ENCODE results near the gene APOF. TPM values are rescaled to one million over a fixed set of nuclear protein-coding genes. Genes with fewer than 3 reads are reported as not detected.

Gene APOF
- total RNA-seq, 1 experiment from 2014 or later = not detected

GRCh38 chr12:56332512-56333196 lies 30.0 kb downstream of the APOF start:
- Histone ChIP-seq H3K79me1 (ENCODE audit: insufficient read depth, low read depth, low read length, poor library complexity, severe bottlenecking) (no peaks in the 10 kb centered on the region), H3K4me1 (ENCODE audit: insufficient read depth, low read length) (peaks cover 4% of the 10 kb centered on the region; the same call in 1 of the 2 replicates), H4K8ac (replicated peaks; ENCODE audit: insufficient read length, low read depth, low read length) (peak overlapping the region; percentile 28), H3K4ac (ENCODE audit: low read depth, low read length) (no peak overlapping the region), H3T11ph (ENCODE audit: low read length) (no peak overlapping the region), H3K14ac (ENCODE audit: insufficient read depth, low read length) (peak overlapping the region; percentile 3; the same call in 1 of the 2 replicates), H3K18ac (ENCODE audit: insufficient read length, low read depth, low read length) (peak overlapping the region; percentile 58), H2BK15ac (ENCODE audit: low read depth, low read length) (no peak overlapping the region), H3K9ac (ENCODE audit: extremely low read depth, insufficient read length, low read length) (peak overlapping the region; percentile 81), H2AFZ (ENCODE audit: low read length) (no peak overlapping the region), H3K27me3 (ENCODE audit: insufficient read depth, low read length) (no peaks in the 10 kb centered on the region), H2BK12ac (ENCODE audit: insufficient read length, low read depth, low read length) (no peak overlapping the region), H2BK20ac (ENCODE audit: low read depth, low read length, poor library complexity, severe bottlenecking) (no peak overlapping the region), H4K91ac (ENCODE audit: insufficient read length, low read depth, low read length) (no peak overlapping the region), H3K4me2 (ENCODE audit: insufficient read depth, insufficient read length, low read length) (peak overlapping the region; percentile 68), H2BK120ac (ENCODE audit: low read depth, low read length, poor library complexity, severe bottlenecking) (no peak overlapping the region), H2BK5ac (ENCODE audit: insufficient read length, low read length) (no peak overlapping the region), H4K20me1 (ENCODE audit: control insufficient read depth, insufficient read depth, insufficient read length) (no peaks in the 10 kb centered on the region), H3K23ac (ENCODE audit: insufficient read length, low read depth, low read length) (no peak overlapping the region), H3K23me2 (ENCODE audit: insufficient read length, low read depth, low read length, poor library complexity, severe bottlenecking) (peaks cover 9% of the 10 kb centered on the region), H3K56ac (ENCODE audit: insufficient read length, low read depth, low read length) (no peak overlapping the region), H3K9me3 (ENCODE audit: control insufficient read depth, low read depth, low read length) (no peaks in the 10 kb centered on the region), H3K79me2 (ENCODE audit: insufficient read depth, low read length) (no peaks in the 10 kb centered on the region), H4K5ac (ENCODE audit: insufficient read length, low read depth, low read length) (peak overlapping the region; percentile 66), H3K27ac (ENCODE audit: insufficient read length, low read depth, low read length) (peak overlapping the region; percentile 81), H2AK5ac (ENCODE audit: insufficient read length, low read length) (no peak overlapping the region)
- no peak for DNase-seq
- TF ChIP-seq, protein P1, sequence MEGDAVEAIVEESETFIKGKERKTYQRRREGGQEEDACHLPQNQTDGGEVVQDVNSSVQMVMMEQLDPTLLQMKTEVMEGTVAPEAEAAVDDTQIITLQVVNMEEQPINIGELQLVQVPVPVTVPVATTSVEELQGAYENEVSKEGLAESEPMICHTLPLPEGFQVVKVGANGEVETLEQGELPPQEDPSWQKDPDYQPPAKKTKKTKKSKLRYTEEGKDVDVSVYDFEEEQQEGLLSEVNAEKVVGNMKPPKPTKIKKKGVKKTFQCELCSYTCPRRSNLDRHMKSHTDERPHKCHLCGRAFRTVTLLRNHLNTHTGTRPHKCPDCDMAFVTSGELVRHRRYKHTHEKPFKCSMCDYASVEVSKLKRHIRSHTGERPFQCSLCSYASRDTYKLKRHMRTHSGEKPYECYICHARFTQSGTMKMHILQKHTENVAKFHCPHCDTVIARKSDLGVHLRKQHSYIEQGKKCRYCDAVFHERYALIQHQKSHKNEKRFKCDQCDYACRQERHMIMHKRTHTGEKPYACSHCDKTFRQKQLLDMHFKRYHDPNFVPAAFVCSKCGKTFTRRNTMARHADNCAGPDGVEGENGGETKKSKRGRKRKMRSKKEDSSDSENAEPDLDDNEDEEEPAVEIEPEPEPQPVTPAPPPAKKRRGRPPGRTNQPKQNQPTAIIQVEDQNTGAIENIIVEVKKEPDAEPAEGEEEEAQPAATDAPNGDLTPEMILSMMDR (conservative IDR thresholded peaks at IDR 0.05) = no peak
- H3K4me1 Mint-ChIP-seq = peaks cover 24 to 25% of the 10 kb centered on the region in 2 experiments
- H3K27me3 Mint-ChIP-seq (ENCODE audit: low read depth) = no peaks in the 10 kb centered on the region; the same call in none of the 2 replicates
- no CpG with 5 or more reads among the region's 11 CpGs for WGBS (ENCODE audit: extremely low coverage, insufficient read length, low lambda C conversion rate)
- peaks cover 0 to 8% (median 3%) of the 10 kb centered on the region in 3 experiments; a peak in 3 of 7 replicates for H3K36me3 Mint-ChIP-seq (ENCODE audit: insufficient read depth in 1 of 3, low read depth in 3 of 3)
- H3K4me3 Mint-ChIP-seq = peak overlapping the region; percentile 82 to 91
- no peaks in the 10 kb centered on the region for H3K9me3 Mint-ChIP-seq
- peak overlapping the region; percentile 99; a peak in 6 of 7 replicates for H3K27ac Mint-ChIP-seq
